22Rv1 (cell line): ENCODE measurements around the gene MDFIC.

Experiments
- ZFX ChIP-seq: fragments of 450-650 bp; IDR thresholded peaks from 2 replicates; pipeline ENCODE4 v1.6.1; 2017; ENCODE audit warnings: antibody characterized with exemption, borderline replicate concordance
- TF ChIP-seq, protein P1 (sequence below): fragments of 450-650 bp; IDR thresholded peaks from 2 replicates; pipeline ENCODE4 v1.5.1; 2017; ENCODE audit warnings: mild to moderate bottlenecking

GRCh38 chr7:115019882-115020605 is 98.2 kb downstream of the MDFIC start:
- TF ChIP-seq, protein P1, sequence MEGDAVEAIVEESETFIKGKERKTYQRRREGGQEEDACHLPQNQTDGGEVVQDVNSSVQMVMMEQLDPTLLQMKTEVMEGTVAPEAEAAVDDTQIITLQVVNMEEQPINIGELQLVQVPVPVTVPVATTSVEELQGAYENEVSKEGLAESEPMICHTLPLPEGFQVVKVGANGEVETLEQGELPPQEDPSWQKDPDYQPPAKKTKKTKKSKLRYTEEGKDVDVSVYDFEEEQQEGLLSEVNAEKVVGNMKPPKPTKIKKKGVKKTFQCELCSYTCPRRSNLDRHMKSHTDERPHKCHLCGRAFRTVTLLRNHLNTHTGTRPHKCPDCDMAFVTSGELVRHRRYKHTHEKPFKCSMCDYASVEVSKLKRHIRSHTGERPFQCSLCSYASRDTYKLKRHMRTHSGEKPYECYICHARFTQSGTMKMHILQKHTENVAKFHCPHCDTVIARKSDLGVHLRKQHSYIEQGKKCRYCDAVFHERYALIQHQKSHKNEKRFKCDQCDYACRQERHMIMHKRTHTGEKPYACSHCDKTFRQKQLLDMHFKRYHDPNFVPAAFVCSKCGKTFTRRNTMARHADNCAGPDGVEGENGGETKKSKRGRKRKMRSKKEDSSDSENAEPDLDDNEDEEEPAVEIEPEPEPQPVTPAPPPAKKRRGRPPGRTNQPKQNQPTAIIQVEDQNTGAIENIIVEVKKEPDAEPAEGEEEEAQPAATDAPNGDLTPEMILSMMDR, result no peak
- no peak for TF ChIP-seq ZFX
